Fibroblast of mammary gland (primary cell): ENCODE measurements around the gene ALDOC.

Source experiments
- DNase-seq: peaks from one replicate; pipeline ENCODE4 v3.0.0-alpha.2; 2010; ENCODE audit warnings: low read depth
- H3K4me3 ChIP-seq: 2 replicates; pipeline ENCODE4 v1.5.1; 2011; ENCODE audit warnings: low read depth, mild to moderate bottlenecking, low read length, moderate library complexity; ENCODE audit not compliant: control insufficient read depth
- TF ChIP-seq, protein P1 (sequence below): conservative IDR thresholded peaks from 2 replicates; pipeline ENCODE4 v1.5.1; 2011; ENCODE audit warnings: low read depth, low read length, inconsistent platforms; ENCODE audit not compliant: control insufficient read depth, insufficient read depth

Gene ALDOC

DNA sequence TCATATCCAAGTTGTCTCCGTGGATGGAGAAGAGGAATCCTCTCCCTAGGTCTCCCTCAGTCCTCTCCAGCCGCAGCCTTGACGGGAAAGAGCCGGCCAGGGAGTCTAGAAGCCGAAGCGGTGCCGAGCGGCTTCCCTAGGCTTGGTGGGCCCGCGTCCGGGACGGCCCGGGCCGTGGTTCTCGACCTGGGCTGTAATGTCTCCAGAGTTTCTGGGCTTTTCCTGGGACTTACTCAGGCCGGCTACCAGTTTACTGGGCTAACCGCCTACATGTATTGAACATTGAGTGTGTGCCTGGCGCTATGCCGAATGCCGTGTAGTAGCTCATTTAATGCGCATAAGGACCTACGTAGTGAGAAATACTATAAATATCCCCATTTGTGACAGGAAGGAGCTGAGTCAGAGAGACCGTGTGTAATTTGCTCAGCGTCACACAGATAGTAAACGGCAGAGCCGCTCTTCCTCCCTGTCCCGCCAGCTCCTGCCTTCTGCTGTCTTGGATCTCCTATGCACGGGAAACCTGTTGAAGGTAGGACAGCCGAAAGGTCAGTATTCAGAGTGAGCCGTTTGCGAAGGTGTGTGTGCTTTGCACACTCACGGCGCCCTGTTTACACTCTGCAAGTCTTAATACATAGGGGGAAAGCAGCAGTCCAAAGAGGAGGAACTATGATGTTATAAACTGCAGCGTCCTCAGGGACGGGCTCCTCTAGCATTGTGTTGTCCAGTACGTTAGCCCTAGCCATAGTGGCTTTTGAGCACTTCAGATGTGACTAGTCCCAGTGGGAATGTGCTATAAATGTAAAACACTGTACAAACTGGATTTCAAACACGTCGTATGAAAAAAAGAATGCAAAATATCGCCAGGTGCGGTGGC, 22.9 kb upstream of the ALDOC start:
- TF ChIP-seq, protein P1, sequence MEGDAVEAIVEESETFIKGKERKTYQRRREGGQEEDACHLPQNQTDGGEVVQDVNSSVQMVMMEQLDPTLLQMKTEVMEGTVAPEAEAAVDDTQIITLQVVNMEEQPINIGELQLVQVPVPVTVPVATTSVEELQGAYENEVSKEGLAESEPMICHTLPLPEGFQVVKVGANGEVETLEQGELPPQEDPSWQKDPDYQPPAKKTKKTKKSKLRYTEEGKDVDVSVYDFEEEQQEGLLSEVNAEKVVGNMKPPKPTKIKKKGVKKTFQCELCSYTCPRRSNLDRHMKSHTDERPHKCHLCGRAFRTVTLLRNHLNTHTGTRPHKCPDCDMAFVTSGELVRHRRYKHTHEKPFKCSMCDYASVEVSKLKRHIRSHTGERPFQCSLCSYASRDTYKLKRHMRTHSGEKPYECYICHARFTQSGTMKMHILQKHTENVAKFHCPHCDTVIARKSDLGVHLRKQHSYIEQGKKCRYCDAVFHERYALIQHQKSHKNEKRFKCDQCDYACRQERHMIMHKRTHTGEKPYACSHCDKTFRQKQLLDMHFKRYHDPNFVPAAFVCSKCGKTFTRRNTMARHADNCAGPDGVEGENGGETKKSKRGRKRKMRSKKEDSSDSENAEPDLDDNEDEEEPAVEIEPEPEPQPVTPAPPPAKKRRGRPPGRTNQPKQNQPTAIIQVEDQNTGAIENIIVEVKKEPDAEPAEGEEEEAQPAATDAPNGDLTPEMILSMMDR, result no peak
- peak; percentile 98 for DNase-seq
- peak overlapping the region; percentile 89 for H3K4me3 ChIP-seq

DNA sequence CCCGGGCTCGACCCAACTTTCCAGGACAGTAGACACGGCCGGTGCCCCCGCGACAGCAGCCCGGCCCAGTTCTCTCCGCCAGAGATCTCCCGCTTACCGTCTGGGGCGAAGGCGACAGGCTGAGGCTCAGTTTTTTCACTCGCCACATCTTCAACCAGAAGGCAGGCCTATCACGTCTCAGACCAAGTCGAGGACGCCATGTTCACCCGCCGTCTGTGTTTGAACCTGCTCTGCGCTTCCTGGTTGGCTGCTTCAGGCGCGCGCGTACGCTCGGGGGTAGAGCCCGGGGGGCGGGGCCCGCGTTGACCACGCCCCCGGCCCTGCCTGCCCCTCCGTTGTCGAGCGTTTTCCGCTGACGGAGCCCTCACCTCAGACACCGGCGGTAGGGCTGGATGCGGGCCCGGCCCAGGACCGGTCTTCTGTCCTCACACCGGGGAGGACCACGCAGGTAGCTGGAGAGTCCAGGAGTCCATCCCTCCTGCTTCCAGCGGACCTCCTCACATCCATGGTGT, 22.2 kb upstream of the ALDOC start, which contains the start of gene SPAG5:
Gene SPAG5 (minus strand): TSS at position 227 of the 512 bp plus-strand sequence. CDS start 79 bp downstream, at position 148.
- peak within 1 kb of the TSS; percentile 89 for H3K4me3 ChIP-seq

DNA sequence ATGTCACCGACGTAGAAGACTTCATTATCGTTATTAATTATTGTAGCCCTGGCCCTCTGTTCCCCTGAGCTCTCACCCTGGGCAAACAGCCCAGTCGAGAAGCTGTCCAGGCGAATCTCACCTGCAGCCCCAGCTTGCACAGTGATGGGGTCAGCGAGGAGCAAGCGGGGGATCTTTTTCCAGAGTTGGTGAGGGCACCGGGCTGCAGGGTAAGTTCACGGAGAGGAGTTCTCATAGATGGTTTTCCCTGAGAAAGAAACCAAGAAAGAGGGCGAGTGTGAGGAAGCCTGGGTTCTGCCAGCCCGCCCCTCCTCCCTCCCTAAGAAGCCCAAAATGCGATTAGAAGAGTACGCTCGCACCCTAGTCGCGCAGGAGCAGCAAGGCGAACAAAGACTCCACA, 21.7 kb upstream of the ALDOC start:
- TF ChIP-seq, protein P1, result no peak
- no peak for DNase-seq
- peak overlapping the region; percentile 89 for H3K4me3 ChIP-seq

More for the DNA sequence above, 22.2 kb upstream of the ALDOC start, which contains the start of gene SPAG5:
- TF ChIP-seq, protein P1, result no peak
- peak; percentile 88 for DNase-seq

DNA sequence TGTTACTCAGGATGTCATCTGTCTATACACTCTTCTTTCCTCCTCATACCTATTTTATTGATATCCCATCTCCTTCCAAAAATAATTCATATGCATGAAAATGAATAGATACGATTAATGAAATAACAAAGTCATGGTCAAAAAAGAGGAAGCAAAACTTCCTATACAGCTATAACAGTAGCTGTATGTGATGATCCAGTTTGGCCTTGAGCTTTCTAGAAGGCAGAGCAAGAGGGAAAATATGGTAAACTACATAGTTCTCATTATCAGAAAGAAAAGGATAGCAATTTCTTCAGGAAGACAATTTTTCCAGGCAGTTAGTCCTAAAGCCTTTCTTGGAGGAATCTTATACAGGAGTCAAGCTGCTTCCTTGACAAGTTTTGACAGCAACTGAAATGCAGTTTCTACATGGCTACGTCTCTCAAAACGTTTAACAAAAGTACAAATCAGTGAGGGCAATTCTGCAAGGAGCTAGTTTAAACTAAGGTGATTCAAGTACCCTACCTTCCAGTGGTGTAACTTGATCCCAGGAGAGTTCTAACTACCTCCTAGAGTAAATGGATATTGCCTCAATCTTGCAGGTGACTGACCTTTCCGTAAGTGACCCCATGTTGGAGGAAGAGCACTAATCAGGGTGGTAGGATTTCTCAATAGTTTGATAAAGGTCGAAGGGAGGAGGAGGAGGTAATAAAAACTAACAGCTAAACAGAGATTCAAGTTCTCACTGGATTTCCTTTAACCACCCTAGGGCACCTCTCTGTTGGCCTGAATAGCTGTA, 21.1 kb upstream of the ALDOC start:
- DNase-seq, result no peak
- H3K4me3 ChIP-seq, result peak overlapping the region; percentile 89
- TF ChIP-seq, protein P1, result no peak

DNA sequence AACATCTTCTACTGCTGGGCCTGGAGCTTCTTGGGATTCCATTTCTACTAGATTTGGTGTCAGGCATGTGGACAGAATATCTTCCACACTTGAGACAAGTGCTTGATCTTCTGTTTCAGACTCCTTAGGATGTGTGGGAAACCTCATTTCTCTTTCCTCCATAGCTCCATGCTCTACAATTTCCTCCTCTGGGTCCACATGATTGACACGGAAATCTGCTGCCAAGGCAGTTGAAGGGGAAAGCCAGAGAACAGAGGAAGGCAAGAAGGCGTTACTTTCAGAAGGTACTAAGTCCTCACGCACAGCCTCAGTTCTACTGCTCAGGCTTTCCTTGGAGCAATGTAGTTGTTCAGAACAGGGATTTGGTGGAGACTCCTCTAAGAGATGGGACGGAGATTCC, 15.6 kb upstream of the ALDOC start:
- TF ChIP-seq, protein P1, result no peak

DNA sequence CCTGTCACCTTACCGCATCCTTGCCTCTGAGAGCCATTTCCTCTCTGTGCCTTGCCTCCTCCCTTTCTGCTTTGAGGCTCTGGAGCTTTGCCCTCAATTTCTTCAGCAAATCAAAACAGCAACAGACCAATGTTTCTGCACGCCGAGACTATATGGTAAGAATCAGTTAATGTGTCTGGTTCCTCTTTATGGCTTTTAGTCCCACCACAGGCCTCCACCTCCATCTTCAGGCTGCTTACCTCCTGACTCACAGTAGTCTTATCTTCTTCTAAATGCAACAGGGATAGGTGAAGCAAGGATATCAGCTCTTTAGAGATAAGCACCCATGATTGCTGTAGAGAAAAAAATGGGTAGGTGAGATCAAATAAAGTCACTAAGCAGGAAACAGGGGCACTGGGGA, 9.2 kb upstream of the ALDOC start:
- TF ChIP-seq, protein P1, result no peak
- H3K4me3 ChIP-seq, result no peak overlapping the region
- no peak for DNase-seq

More for the DNA sequence above, 15.6 kb upstream of the ALDOC start:
- no peak overlapping the region for H3K4me3 ChIP-seq
- no peak for DNase-seq
